Panc1 (cell line): ENCODE results near the gene ZBTB7C. TPM values are rescaled to one million over a fixed set of nuclear protein-coding genes. Genes with fewer than 3 reads are reported as not detected.

ENCODE experiments used
- ATAC-seq: fragments of 200-7000 bp; cut with Tn5 transposase; 2 replicates; pipeline ENCODE4 v1.9.1; 2020; ENCODE audit warnings: mild to moderate bottlenecking, moderate library complexity
- BruUV-seq: library from RNA; stranded (reverse); fragments of 400-500 nt; replicated peaks from 2 replicates; lab custom pipeline; 2021; lab: Mats Ljungman, UMichigan
- CTCF ChIA-PET: fragments of 300-600 bp; sonication (Branson Sonifier 250); formaldehyde crosslinking; loops from one replicate; lab custom pipeline; 2022; ENCODE audit warnings: antibody characterized with exemption; lab: Charles Lee
- POLR2A ChIA-PET: fragments of 300-600 bp; sonication (Branson Sonifier 250); formaldehyde crosslinking; loops from one replicate; lab custom pipeline; 2022; ENCODE audit warnings: antibody characterized with exemption; lab: Charles Lee
- DNase-seq: peaks from one replicate; pipeline ENCODE4 v3.0.0-alpha.2; 2010; ENCODE audit warnings: low read depth, low spot score
- H3K27ac ChIP-seq: 2 replicates; pipeline ENCODE4 v1.5.1; 2011; ENCODE audit warnings: mild to moderate bottlenecking, low read length, inconsistent platforms
- H3K27me3 ChIP-seq: fragments of 200-500 bp; sonication (Bioruptor generic); 2 replicates; pipeline ENCODE4 v1.6.0; 2014; ENCODE audit warnings: low read length, inconsistent platforms; ENCODE audit not compliant: control insufficient read depth, insufficient read depth
- H3K36me3 ChIP-seq: fragments of 200-500 bp; sonication (Bioruptor generic); 2 replicates; pipeline ENCODE4 v1.5.1; 2014; ENCODE audit warnings: inconsistent platforms, mild to moderate bottlenecking, low read length, moderate library complexity; ENCODE audit not compliant: control insufficient read depth, insufficient read depth
- H3K4me1 ChIP-seq: 2 replicates; pipeline ENCODE4 v1.5.1; 2011; ENCODE audit warnings: inconsistent platforms, mild to moderate bottlenecking, low read length, moderate library complexity; ENCODE audit not compliant: control insufficient read depth, insufficient read depth
- H3K4me3 ChIP-seq, 2 experiments: 2 replicates each; pipeline ENCODE4 v1.5.1; 2011 to 2012; ENCODE audit warnings: low read depth in 2 of 2, low read length in 2 of 2, mild to moderate bottlenecking in 2 of 2, inconsistent platforms in 1 of 2, moderate library complexity in 1 of 2
- H3K9me3 ChIP-seq: fragments of 200-500 bp; sonication (Bioruptor generic); 2 replicates; pipeline ENCODE4 v1.5.1; 2014; ENCODE audit warnings: low read depth, mild to moderate bottlenecking, inconsistent platforms, low read length, moderate library complexity; ENCODE audit not compliant: control insufficient read depth, insufficient read depth
- CTCF ChIP-seq: fragments of 450-650 bp; IDR thresholded peaks from 2 replicates; pipeline ENCODE4 v1.5.1; 2017; ENCODE audit warnings: mild to moderate bottlenecking
- POLR2AphosphoS5 ChIP-seq: IDR thresholded peaks from 2 replicates; pipeline ENCODE4 v1.6.1; 2012; ENCODE audit warnings: mild to moderate bottlenecking, low read depth, low read length, moderate library complexity
- REST ChIP-seq, 2 experiments: IDR thresholded peaks; 2 replicates each; pipeline ENCODE4 v1.6.1; 2011 to 2012; ENCODE audit warnings: low read depth in 2 of 2, control low read depth in 1 of 2, low read length in 1 of 2, mild to moderate bottlenecking in 1 of 2, moderate library complexity in 1 of 2; ENCODE audit not compliant: insufficient read depth in 1 of 2
- SIN3A ChIP-seq: IDR thresholded peaks from 2 replicates; pipeline ENCODE4 v1.6.1; 2012; ENCODE audit warnings: low read depth, mild to moderate bottlenecking, low read length, moderate library complexity, borderline replicate concordance; ENCODE audit not compliant: insufficient read depth
- TCF7L2 ChIP-seq: IDR thresholded peaks from 2 replicates; pipeline ENCODE4 v1.6.1; 2011; ENCODE audit warnings: mild to moderate bottlenecking, low read depth, low read length, inconsistent platforms
- in situ Hi-C: cut with HindIII; loops from 2 replicates; pipeline ENCODE4 v1.10.0; 2016; ENCODE audit warnings: low sequenced_read_pairs, low pct_unique_long_range_greater_than_20kb
- intact Hi-C: fragments of 100-400 bp; cut with micrococcal nuclease; formaldehyde crosslinking; loops from one replicate; pipeline ENCODE4 v1.10.0; 2022; ENCODE audit not compliant: unreplicated experiment
- total RNA-seq: library from RNA; stranded (reverse); gene quantifications from one replicate; pipeline ENCODE4 v1.2.1, GENCODE V29; 2021; ENCODE audit not compliant: unreplicated experiment

The ZBTB7C gene
- total RNA-seq, 1 experiment from 2014 or later, result 0.03 TPM

- no TSS peak for BruUV-seq
- H3K27ac ChIP-seq, result no peak overlapping the region
Measured at GRCh38 chr18:48159816-48160215, 249.4 kb downstream of the ZBTB7C start.

GRCh38 chr18:48158721-48159120 is 250.5 kb downstream of the ZBTB7C start:
- no peak for TF ChIP-seq CTCF
- no peak for TF ChIP-seq SIN3A
- no peak for TF ChIP-seq REST (IDR thresholded peaks at IDR 0.05; ENCODE audit: insufficient read depth in 1 of 2, low read depth in 2 of 2, low read length in 1 of 2)
- no peak for TF ChIP-seq POLR2AphosphoS5
- no peak for TF ChIP-seq TCF7L2
- no peaks in the 10 kb centered on the region for H3K27me3 ChIP-seq
- ATAC-seq (no peak), DNase-seq (no peak)
- BruUV-seq, result no TSS peak
- no peak overlapping the region for H3K4me3 ChIP-seq
- CTCF ChIA-PET, result no interaction called here
- no peaks in the 10 kb centered on the region for H3K9me3 ChIP-seq
- no peak overlapping the region for H3K27ac ChIP-seq
- no peaks in the 10 kb centered on the region for H3K36me3 ChIP-seq
- no peaks in the 10 kb centered on the region for H3K4me1 ChIP-seq
- POLR2A ChIA-PET, result no interaction called here
- intact Hi-C loops (no loop called here), in situ Hi-C loops (no loop called here)

More at GRCh38 chr18:48159816-48160215, 249.4 kb downstream of the ZBTB7C start:
- DNase-seq (no peak), ATAC-seq (no peak)
- H3K4me1 ChIP-seq, result no peaks in the 10 kb centered on the region
- H3K27me3 ChIP-seq, result no peaks in the 10 kb centered on the region
- in situ Hi-C loops, result no loop called here
- ChIA-PET POLR2A (no interaction called here), CTCF (no interaction called here)
- TF ChIP-seq CTCF, result no peak
- no peak for TF ChIP-seq REST (IDR thresholded peaks at IDR 0.05; ENCODE audit: insufficient read depth in 1 of 2, low read depth in 2 of 2, low read length in 1 of 2)
- no peak for TF ChIP-seq SIN3A
- TF ChIP-seq TCF7L2, result no peak
- TF ChIP-seq POLR2AphosphoS5, result no peak
- intact Hi-C loops, result no loop called here
- H3K36me3 ChIP-seq, result no peaks in the 10 kb centered on the region
- no peak overlapping the region for H3K4me3 ChIP-seq
- H3K9me3 ChIP-seq, result no peaks in the 10 kb centered on the region
